Measurements from ENCODE around the gene NTRK1. TPM values are rescaled to one million over a fixed set of nuclear protein-coding genes. Genes with fewer than 3 reads are reported as not detected.

NTRK1 gene
- total and polyA plus RNA-seq, 2 of the 13 experiments (the other 11 are each of a cell fraction or from before 2014, with no cell fraction given) = not detected

GRCh38 chr1:156920233-156921052 is 59.8 kb downstream of the NTRK1 start, which contains the start of gene LRRC71 (continued):
- TF ChIP-seq ZBTB2 (CRISPR knock-in tag; IDR thresholded peaks at IDR 0.05; ENCODE audit: low read depth) = no peak
- TF ChIP-seq POLR2AphosphoS5 (IDR thresholded peaks at IDR 0.05; ENCODE audit: low read depth, low read length) = no peak
- no peak for TF ChIP-seq AHR (CRISPR knock-in tag; IDR thresholded peaks at IDR 0.05)
- TF ChIP-seq JUNB (CRISPR knock-in tag; IDR thresholded peaks at IDR 0.05; ENCODE audit: borderline replicate concordance) = no peak
- TF ChIP-seq IRF2 (CRISPR knock-in tag; IDR thresholded peaks at IDR 0.05) = peak; percentile 21; the same call in 1 of the 2 replicates
- TF ChIP-seq RXRA (CRISPR knock-in tag; IDR thresholded peaks at IDR 0.05) = peak; percentile 38; the same call in 1 of the 2 replicates
- TF ChIP-seq ZGPAT (CRISPR knock-in tag; IDR thresholded peaks at IDR 0.05) = peak; percentile 51; the same call in 1 of the 2 replicates
- 0 out of 2 replicates have a peak, but pooled peaks have one; percentile 44 for TF ChIP-seq THRA (CRISPR knock-in tag; IDR thresholded peaks at IDR 0.05; ENCODE audit: borderline replicate concordance)
- TF ChIP-seq SMAD1 (CRISPR knock-in tag; IDR thresholded peaks at IDR 0.05; ENCODE audit: borderline replicate concordance, low read depth) = no peak
- TF ChIP-seq SAP130 (CRISPR knock-in tag; IDR thresholded peaks at IDR 0.05; ENCODE audit: low read depth) = peak; percentile 39; the same call in 1 of the 2 replicates
- no peak; the same call in 1 of the 2 replicates for TF ChIP-seq MTA1 (CRISPR knock-in tag; IDR thresholded peaks at IDR 0.05; ENCODE audit: borderline replicate concordance)
- no peak for TF ChIP-seq EP300 (IDR thresholded peaks at IDR 0.05; ENCODE audit: low read depth in 2 of 2, low read length in 2 of 2)
- no peak for TF ChIP-seq EP300 (CRISPR knock-in tag; IDR thresholded peaks at IDR 0.05; ENCODE audit: borderline replicate concordance)
- TF ChIP-seq HMGXB4 (CRISPR knock-in tag; IDR thresholded peaks at IDR 0.05; ENCODE audit: borderline replicate concordance in 1 of 2, low read depth in 1 of 2) = peak; percentile 64 to 66; a peak in 3 of 4 replicates
- TF ChIP-seq PLRG1 (conservative IDR thresholded peaks at IDR 0.05) = no peak
- TF ChIP-seq NKX3-1 (CRISPR knock-in tag; IDR thresholded peaks at IDR 0.05) = no peak
- peak; percentile 69 for TF ChIP-seq PATZ1 (CRISPR knock-in tag; IDR thresholded peaks at IDR 0.05)
- TF ChIP-seq FOXK1 (CRISPR knock-in tag; IDR thresholded peaks at IDR 0.05; ENCODE audit: borderline replicate concordance, low read depth) = no peak
- no peak for TF ChIP-seq ZNF558 (CRISPR knock-in tag; IDR thresholded peaks at IDR 0.05; ENCODE audit: borderline replicate concordance)
- no peak for TF ChIP-seq ZNF350 (CRISPR knock-in tag; IDR thresholded peaks at IDR 0.05; ENCODE audit: borderline replicate concordance, low read depth)
- TF ChIP-seq NR1H2 (CRISPR knock-in tag; IDR thresholded peaks at IDR 0.05; ENCODE audit: borderline replicate concordance, low read depth) = no peak

All from HepG2 (cell line).